H9 (cell line): ENCODE data around the gene ADAMTSL2. TPM values are rescaled to one million over a fixed set of nuclear protein-coding genes. Genes with fewer than 3 reads are reported as not detected.

Experiments
- DNase-seq: peaks from one replicate; pipeline ENCODE4 v3.0.0-alpha.2; 2017
- H2AFZ ChIP-seq: one replicate; pipeline ENCODE4 v1.6.1; 2013; ENCODE audit warnings: mild to moderate bottlenecking, low read length, control low read depth, moderate library complexity
- H2AK5ac ChIP-seq: 2 replicates; pipeline ENCODE4 v1.6.1; 2013; ENCODE audit warnings: low read length, control low read depth, mixed read lengths; ENCODE audit not compliant: insufficient read length
- H2BK120ac ChIP-seq: one replicate; pipeline ENCODE4 v1.6.1; 2013; ENCODE audit warnings: low read depth, mild to moderate bottlenecking, low read length, control low read depth, inconsistent platforms; ENCODE audit not compliant: poor library complexity, severe bottlenecking
- H2BK12ac ChIP-seq: 2 replicates; pipeline ENCODE4 v1.6.1; 2013; ENCODE audit warnings: low read length, control low read depth, mixed read lengths, low read depth; ENCODE audit not compliant: insufficient read length
- H2BK15ac ChIP-seq: 2 replicates; pipeline ENCODE4 v1.6.1; 2013; ENCODE audit warnings: low read depth, low read length, control low read depth
- H2BK20ac ChIP-seq: one replicate; pipeline ENCODE4 v1.6.1; 2013; ENCODE audit warnings: low read depth, mild to moderate bottlenecking, low read length, control low read depth, inconsistent platforms; ENCODE audit not compliant: poor library complexity, severe bottlenecking
- H2BK5ac ChIP-seq: 2 replicates; pipeline ENCODE4 v1.6.1; 2013; ENCODE audit warnings: low read length, control low read depth, mixed read lengths; ENCODE audit not compliant: insufficient read length
- H3K14ac ChIP-seq: 2 replicates; pipeline ENCODE4 v1.6.1; 2013; ENCODE audit warnings: low read length, control low read depth; ENCODE audit not compliant: insufficient read depth
- H3K18ac ChIP-seq: 2 replicates; pipeline ENCODE4 v1.6.1; 2013; ENCODE audit warnings: low read depth, mild to moderate bottlenecking, mixed read lengths, low read length, control low read depth; ENCODE audit not compliant: insufficient read length
- H3K23ac ChIP-seq: 2 replicates; pipeline ENCODE4 v1.6.1; 2013; ENCODE audit warnings: low read length, control low read depth, mixed read lengths, low read depth; ENCODE audit not compliant: insufficient read length
- H3K23me2 ChIP-seq: 2 replicates; pipeline ENCODE4 v1.6.1; 2013; ENCODE audit warnings: low read depth, mild to moderate bottlenecking, mixed read lengths, low read length, control low read depth; ENCODE audit not compliant: insufficient read length, poor library complexity, severe bottlenecking
- H3K27ac ChIP-seq: 2 replicates; pipeline ENCODE4 v1.5.1; 2013; ENCODE audit warnings: low read length, control low read depth, mixed read lengths, low read depth; ENCODE audit not compliant: insufficient read length
- H3K27me3 ChIP-seq: 2 replicates; pipeline ENCODE4 v1.6.1; 2013; ENCODE audit warnings: low read length, control low read depth, inconsistent platforms; ENCODE audit not compliant: insufficient read depth
- H3K4ac ChIP-seq: 2 replicates; pipeline ENCODE4 v1.6.1; 2013; ENCODE audit warnings: low read depth, mild to moderate bottlenecking, control low read depth, inconsistent platforms, low read length, moderate library complexity
- H3K4me1 ChIP-seq: 2 replicates; pipeline ENCODE4 v1.6.1; 2013; ENCODE audit warnings: low read length, control low read depth, inconsistent platforms; ENCODE audit not compliant: insufficient read depth
- H3K4me2 ChIP-seq: 2 replicates; pipeline ENCODE4 v1.6.1; 2013; ENCODE audit warnings: low read length, control low read depth, mixed read lengths; ENCODE audit not compliant: insufficient read length, insufficient read depth
- H3K56ac ChIP-seq: 2 replicates; pipeline ENCODE4 v1.6.1; 2013; ENCODE audit warnings: low read depth, mild to moderate bottlenecking, mixed read lengths, low read length, control low read depth; ENCODE audit not compliant: insufficient read length
- H3K79me1 ChIP-seq: 2 replicates; pipeline ENCODE4 v1.6.1; 2013; ENCODE audit warnings: low read depth, mild to moderate bottlenecking, moderate library complexity, low read length, control low read depth, inconsistent platforms; ENCODE audit not compliant: insufficient read depth, poor library complexity, severe bottlenecking
- H3K79me2 ChIP-seq: 2 replicates; pipeline ENCODE4 v1.6.1; 2013; ENCODE audit warnings: low read length, control low read depth, inconsistent platforms; ENCODE audit not compliant: insufficient read depth
- H3K9ac ChIP-seq: 2 replicates; pipeline ENCODE4 v1.6.1; 2013; ENCODE audit warnings: low read length, control low read depth, mixed read lengths; ENCODE audit not compliant: insufficient read length; ENCODE audit errors: extremely low read depth
- H3K9me3 ChIP-seq: one replicate; pipeline ENCODE4 v1.6.1; 2013; ENCODE audit warnings: low read depth, low read length, inconsistent platforms; ENCODE audit not compliant: control insufficient read depth
- H3T11ph ChIP-seq: one replicate; pipeline ENCODE4 v1.6.1; 2013; ENCODE audit warnings: mild to moderate bottlenecking, low read length, control low read depth, inconsistent platforms
- H4K20me1 ChIP-seq: one replicate; pipeline ENCODE4 v1.6.1; 2013; ENCODE audit not compliant: control insufficient read depth, insufficient read length, insufficient read depth
- H4K5ac ChIP-seq: 2 replicates; pipeline ENCODE4 v1.6.1; 2013; ENCODE audit warnings: low read depth, mild to moderate bottlenecking, mixed read lengths, low read length, control low read depth; ENCODE audit not compliant: insufficient read length
- H4K8ac ChIP-seq: replicated peaks from 2 replicates; pipeline ENCODE4 v1.6.1; 2013; ENCODE audit warnings: low read length, control low read depth, mixed read lengths, low read depth; ENCODE audit not compliant: insufficient read length
- H4K91ac ChIP-seq: 2 replicates; pipeline ENCODE4 v1.6.1; 2013; ENCODE audit warnings: low read depth, mild to moderate bottlenecking, moderate library complexity, mixed read lengths, low read length, control low read depth; ENCODE audit not compliant: insufficient read length
- H3K27ac Mint-ChIP-seq, 3 experiments: 2 replicates in 2 of 3; 3 replicates in 1 of 3; pipeline ENCODE4 v1.8.0; 2020 to 2021; ENCODE audit warnings: mixed read lengths in 3 of 3, mild to moderate bottlenecking in 1 of 3, moderate library complexity in 1 of 3
- H3K27me3 Mint-ChIP-seq: 2 replicates; pipeline ENCODE4 v1.8.0; 2021; ENCODE audit warnings: low read depth, mild to moderate bottlenecking, moderate library complexity, mixed read lengths
- H3K36me3 Mint-ChIP-seq, 3 experiments: 2 replicates in 2 of 3; 3 replicates in 1 of 3; pipeline ENCODE4 v1.8.0; 2020 to 2021; ENCODE audit warnings: low read depth in 3 of 3, mixed read lengths in 3 of 3; ENCODE audit not compliant: insufficient read depth in 1 of 3
- H3K4me1 Mint-ChIP-seq, 2 experiments: 2 replicates each; pipeline ENCODE4 v1.8.0; 2020; ENCODE audit warnings: mixed read lengths in 2 of 2
- H3K4me3 Mint-ChIP-seq, 2 experiments: 2 replicates in 1 of 2; 3 replicates in 1 of 2; pipeline ENCODE4 v1.8.0; 2020 to 2021; ENCODE audit warnings: mild to moderate bottlenecking in 2 of 2, mixed read lengths in 2 of 2, moderate library complexity in 1 of 2
- H3K9me3 Mint-ChIP-seq, 2 experiments: 2 replicates in 1 of 2; 3 replicates in 1 of 2; pipeline ENCODE4 v1.8.0; 2020; ENCODE audit warnings: mild to moderate bottlenecking in 2 of 2, mixed read lengths in 2 of 2, moderate library complexity in 1 of 2
- WGBS: extraction: QIAGEN DNeasy Blood & Tissue Kit; methylation state at CpG from one replicate; pipeline ENCODE4 v1.1.7; 2013; ENCODE audit warnings: missing lambda C conversion rate, low lambda C conversion rate, mixed read lengths; ENCODE audit not compliant: insufficient read length; ENCODE audit errors: extremely low coverage; 5-methylcytosine and 5-hydroxymethylcytosine counted together
- total RNA-seq: library from RNA; stranded (reverse); gene quantifications from 2 replicates; pipeline ENCODE4 v1.2.1, GENCODE V29; 2021
- TF ChIP-seq, protein P1 (sequence below): fragments of 200-600 bp; sonication (generic); conservative IDR thresholded peaks from 3 replicates; pipeline ENCODE4 v1.8.0; 2021; ENCODE audit warnings: antibody characterized with exemption, mild to moderate bottlenecking

The ADAMTSL2 gene
- total RNA-seq, 1 experiment from 2014 or later = 0.61 TPM

GRCh38 chr9:133538851-133539833 lies 4.6 kb downstream of the ADAMTSL2 start:
- Histone ChIP-seq H3K23me2 (peaks cover 7% of the 10 kb centered on the region), H3K4me2 (no peak overlapping the region), H3K79me2 (no peaks in the 10 kb centered on the region), H3K4me1 (peaks cover 7% of the 10 kb centered on the region; the same call in 1 of the 2 replicates), H3K23ac (no peak overlapping the region), H3K79me1 (no peaks in the 10 kb centered on the region), H4K20me1 (no peaks in the 10 kb centered on the region), H3K27ac (no peak overlapping the region), H2BK120ac (no peak overlapping the region), H2AK5ac (no peak overlapping the region), H2BK5ac (no peak overlapping the region), H3K14ac (peak overlapping the region; percentile 34; the same call in 1 of the 2 replicates), H4K8ac (no peak overlapping the region), H3K9me3 (no peaks in the 10 kb centered on the region), H2AFZ (no peak overlapping the region), H3K18ac (no peak overlapping the region), H3T11ph (no peak overlapping the region), H4K5ac (no peak overlapping the region), H4K91ac (no peak overlapping the region), H3K9ac (no peak overlapping the region), H3K4ac (no peak overlapping the region), H3K56ac (no peak overlapping the region), H3K27me3 (no peaks in the 10 kb centered on the region; the same call in 1 of the 2 replicates), H2BK20ac (no peak overlapping the region), H2BK12ac (no peak overlapping the region), H2BK15ac (no peak overlapping the region)
- DNase-seq = no peak
- H3K27ac Mint-ChIP-seq = peak overlapping the region in 1 of 3 experiments; percentile 94; a peak in 2 of 7 replicates
- no CpG with 5 or more reads among the region's 47 CpGs for WGBS
- H3K9me3 Mint-ChIP-seq = no peaks in the 10 kb centered on the region
- H3K4me1 Mint-ChIP-seq = peaks cover 14 to 28% of the 10 kb centered on the region in 2 experiments
- peaks cover 12% of the 10 kb centered on the region for H3K27me3 Mint-ChIP-seq
- no peaks in the 10 kb centered on the region for H3K36me3 Mint-ChIP-seq
- TF ChIP-seq, protein P1, sequence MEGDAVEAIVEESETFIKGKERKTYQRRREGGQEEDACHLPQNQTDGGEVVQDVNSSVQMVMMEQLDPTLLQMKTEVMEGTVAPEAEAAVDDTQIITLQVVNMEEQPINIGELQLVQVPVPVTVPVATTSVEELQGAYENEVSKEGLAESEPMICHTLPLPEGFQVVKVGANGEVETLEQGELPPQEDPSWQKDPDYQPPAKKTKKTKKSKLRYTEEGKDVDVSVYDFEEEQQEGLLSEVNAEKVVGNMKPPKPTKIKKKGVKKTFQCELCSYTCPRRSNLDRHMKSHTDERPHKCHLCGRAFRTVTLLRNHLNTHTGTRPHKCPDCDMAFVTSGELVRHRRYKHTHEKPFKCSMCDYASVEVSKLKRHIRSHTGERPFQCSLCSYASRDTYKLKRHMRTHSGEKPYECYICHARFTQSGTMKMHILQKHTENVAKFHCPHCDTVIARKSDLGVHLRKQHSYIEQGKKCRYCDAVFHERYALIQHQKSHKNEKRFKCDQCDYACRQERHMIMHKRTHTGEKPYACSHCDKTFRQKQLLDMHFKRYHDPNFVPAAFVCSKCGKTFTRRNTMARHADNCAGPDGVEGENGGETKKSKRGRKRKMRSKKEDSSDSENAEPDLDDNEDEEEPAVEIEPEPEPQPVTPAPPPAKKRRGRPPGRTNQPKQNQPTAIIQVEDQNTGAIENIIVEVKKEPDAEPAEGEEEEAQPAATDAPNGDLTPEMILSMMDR = no peak
- no peak overlapping the region for H3K4me3 Mint-ChIP-seq
